ENCODE results near the gene NACA.
"Not testable (repeated sequence)": the region's sequence is repeated elsewhere in the genome, so short reads cannot be mapped to it uniquely, and the experiment has no call there.

Gene NACA

DNA sequence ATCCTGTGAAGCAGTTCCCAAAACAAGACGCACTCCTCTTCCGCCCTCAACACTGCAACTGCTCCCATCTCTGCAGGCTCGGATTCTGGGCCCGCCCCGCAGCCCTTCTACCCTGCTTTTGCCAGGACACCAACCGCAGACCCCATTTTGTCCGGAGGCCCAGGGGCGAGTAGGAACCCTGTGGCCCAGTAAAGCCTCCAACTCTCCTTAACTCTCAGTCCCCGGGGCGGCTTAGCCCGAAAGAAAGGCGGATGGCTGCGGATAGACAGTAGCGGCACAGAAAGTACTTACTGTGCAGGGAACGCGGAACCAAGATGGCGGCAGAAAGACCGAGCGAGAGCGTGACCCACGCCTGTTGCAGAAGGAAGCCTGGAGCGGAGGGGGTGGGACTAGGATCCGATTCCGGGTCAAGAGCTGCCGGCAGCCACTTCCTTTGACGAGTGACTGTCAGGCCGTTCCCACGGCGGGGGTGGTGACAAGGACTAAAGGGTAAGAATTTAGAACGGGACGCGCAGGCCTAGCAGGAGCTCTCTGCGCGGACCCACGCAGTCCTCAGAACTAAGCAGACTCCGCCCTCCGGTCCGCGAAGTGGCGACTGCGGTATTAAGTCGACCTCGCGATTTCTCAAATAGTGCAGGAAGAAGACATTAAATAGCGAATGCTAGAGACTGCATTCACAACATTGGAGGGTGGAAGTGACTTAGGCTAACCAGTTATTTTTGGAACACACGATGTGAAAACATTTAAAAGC, at the start of gene NACA:
NACA (minus strand) TSS at position 328 of the 751 bp plus-strand sequence. CDS start 778 bp downstream, outside the sequence.
- DNase-seq: peak; percentile 90 to 94 (median 92)

DNA sequence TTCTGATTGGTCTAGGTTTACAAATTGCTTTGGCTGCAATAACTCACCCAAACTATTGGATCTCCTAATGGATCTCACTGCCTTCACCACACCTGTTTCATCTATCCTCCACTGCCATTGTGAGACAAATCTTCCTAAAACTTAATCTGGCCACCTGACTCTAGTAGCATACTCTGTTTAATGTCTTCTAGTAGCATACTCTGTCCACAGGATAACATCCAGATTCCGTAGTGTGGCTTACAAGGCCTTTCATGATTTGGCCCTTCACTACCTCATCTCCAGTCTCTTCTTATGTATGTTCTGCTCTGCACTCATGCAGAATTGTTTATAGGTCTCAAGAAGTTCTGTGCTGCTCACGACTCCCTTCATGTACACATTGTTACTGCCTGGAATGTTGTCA, 48.0 kb upstream of the NACA start:
- no peak for DNase-seq

GRCh38 chr12:56772625-56773024, 47.5 kb upstream of the NACA start:
- no peak for DNase-seq

GRCh38 chr12:56769868-56770267, 44.8 kb upstream of the NACA start:
- no peak for DNase-seq

DNA sequence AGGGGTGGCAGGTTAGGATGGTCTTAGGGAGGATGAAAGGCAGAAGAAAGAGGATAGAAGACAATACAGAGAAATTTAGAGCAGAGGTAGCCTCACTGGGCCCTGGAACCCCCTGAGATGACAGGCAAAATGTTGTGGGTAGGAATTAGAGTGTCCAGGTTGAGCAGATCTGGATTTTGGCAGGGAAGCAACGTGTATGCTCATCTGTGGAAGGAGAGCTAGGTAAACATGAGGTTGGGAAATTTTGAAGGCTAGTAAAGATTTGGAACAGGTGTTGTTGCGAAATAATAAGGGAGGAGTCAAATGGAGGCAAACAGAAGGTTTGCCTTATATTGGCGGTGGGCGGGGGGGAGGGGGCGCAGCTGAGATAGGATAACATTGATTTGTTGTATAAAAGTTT, 43.3 kb upstream of the NACA start:
- no peak for DNase-seq

DNA sequence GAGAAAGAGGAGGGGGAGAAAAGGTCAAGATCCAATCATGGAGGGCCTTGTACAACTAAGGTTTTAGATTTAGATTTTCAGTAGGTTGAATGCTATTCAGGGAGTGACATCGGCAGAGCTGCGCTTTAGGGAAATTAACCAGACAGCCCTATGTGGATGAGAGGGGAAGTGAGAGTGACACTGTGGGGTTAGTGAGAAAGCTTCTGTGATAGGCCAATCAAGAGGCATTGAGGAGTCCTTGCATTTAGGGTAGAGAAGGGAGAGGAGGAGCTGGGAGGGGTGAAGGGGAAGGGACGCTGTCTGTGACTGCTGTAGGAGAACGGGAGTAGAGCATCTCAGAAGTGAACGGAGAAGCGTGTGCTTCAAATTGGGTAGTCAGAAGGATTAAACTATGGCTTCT, 41.4 kb upstream of the NACA start:
- DNase-seq: no peak

- no peak for DNase-seq
Measured at GRCh38 chr12:56763753-56764657, 38.9 kb upstream of the NACA start.

DNA sequence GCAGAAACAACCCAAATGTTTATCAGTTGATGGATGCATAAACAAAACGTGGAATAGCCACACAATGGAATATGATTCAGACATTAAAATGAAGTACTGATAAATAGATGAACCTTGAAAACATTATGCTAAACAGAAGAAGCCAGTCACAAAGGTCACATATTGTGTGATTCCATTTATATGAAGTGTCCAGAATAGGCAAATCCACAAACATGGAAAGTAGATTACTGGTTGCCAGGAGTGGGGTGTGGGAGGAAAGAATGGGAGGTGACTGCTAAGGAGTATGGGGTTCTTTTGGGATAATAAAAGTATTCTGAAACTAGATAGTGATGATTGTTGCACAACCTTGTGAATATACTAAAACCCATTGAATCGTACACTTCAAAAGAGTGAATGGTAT, 36.7 kb upstream of the NACA start:
- no peak for DNase-seq

- DNase-seq: no peak
Measured at GRCh38 chr12:56760460-56760859, 35.4 kb upstream of the NACA start.

DNA sequence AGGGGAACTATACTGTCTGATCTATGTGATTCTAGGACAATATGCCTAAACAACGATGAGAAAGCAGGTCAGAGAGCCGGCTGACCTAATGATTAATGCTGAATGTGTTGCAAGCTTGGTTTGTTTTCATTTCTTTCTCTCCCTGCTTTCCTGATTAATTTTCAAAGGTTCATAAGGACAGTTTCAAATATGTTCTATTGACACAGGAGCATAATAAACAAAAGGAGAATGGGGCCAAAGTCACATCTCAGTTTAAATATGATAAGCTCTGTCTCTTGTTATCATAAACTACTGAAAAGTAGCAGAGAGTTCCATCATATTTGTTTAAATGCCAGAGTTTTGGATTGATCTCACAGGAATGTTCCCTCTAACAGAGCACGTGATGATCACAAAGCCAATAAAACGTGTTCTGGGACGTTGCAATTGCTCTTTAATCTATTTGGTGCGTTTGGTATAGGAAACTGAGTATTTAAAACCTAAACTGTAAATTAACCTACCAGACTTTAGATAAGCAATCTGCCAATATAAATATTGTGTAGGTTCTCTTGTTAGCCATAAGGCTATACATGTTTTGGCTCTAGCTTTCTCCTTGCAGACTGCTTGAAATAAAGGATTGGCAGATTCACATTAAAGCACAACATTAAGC, 34.3 kb upstream of the NACA start:
- DNase-seq: no peak

- DNase-seq: no peak
Measured at GRCh38 chr12:56758728-56759262, 33.7 kb upstream of the NACA start.

DNA sequence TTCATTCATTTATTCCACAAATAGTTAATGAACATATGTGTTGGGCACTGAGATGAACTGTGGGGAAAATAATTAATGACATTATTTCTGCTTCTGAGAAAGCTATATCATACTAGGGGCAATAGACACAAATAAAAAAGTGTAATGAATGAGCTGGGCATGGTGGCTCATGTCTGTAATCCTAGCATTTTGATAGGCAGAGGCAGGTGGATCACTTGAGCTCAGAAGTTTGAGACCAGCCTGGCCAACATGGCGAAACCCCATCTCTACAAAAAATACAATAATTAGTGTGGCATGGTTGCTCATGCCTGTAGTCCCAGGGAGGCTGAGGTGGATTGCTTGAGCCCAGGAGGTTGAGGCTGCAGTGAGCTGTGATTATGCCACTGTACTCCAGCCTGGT, 32.9 kb upstream of the NACA start:
- not testable (repeated sequence) for DNase-seq

GRCh38 chr12:56753566-56753965, 28.5 kb upstream of the NACA start:
- DNase-seq: no peak

DNA sequence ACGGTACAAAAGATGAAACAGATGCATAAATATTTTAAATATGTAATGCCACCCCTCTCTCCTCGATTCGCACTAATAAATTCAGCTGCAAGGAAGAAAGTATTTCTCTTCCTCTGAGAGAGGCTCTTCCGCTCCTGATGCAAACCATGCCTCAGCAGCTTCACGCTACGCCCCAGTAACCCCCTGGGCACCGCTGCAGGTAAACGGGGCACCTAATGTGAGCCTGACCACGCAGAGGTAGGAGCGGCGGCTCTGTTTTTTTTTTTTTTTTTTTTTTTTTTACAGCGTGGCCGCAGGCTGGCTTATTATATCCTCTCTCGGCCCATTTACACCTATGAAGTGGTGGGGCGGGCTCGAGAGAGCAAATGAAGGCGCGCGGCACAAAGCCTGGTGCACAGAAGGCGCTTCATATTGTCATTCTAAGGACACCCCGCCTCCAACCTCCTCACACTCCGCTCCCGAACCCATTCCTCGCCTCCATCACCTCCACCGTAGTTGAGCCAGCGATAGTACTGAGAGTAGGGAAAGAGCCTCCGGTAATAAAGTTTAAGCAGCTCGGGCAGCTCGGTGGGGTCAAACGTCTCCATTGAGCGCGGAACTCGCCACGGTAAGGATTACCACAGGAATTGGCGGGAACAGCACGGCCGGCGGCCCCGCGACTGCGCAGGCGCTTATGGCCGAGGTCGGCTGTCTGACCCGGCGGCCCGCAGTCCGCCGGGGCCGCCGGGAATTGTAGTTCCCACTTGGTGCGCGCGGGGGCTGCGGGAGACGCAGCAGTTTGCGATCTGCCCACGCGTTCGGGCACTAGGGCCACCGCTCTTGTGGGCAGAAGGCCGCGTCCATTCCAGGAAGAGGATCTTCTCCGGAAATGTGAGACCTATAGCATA, 26.9 kb upstream of the NACA start, which contains the start of gene PRIM1:
PRIM1 (minus strand) TSS at position 612 of the 887 bp plus-strand sequence; CDS start at position 587, 25 bp downstream.
- DNase-seq: peak; percentile 45 to 72 (median 62)

DNA sequence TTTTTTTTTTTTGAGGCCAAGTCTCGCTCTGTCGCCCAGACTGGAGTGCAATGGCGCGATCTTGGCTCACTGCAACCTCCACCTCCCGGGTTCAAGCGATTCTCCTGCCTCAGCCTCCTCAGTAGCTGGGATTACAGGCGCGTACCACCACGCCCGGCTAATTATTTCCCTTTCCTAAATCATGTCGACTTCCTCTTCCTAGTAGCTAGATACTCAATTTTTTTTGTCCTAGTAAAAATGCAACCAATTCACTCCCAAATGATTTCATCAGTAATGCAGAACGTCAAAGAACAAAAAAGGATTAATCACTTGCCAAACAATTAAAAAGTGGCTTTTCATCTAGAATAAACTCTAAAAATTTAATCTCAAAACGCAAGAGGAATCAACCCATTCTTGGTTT, 25.5 kb upstream of the NACA start:
- DNase-seq: not testable (repeated sequence)

GRCh38 chr12:56749853-56750252, 24.8 kb upstream of the NACA start:
- no peak for DNase-seq

DNA sequence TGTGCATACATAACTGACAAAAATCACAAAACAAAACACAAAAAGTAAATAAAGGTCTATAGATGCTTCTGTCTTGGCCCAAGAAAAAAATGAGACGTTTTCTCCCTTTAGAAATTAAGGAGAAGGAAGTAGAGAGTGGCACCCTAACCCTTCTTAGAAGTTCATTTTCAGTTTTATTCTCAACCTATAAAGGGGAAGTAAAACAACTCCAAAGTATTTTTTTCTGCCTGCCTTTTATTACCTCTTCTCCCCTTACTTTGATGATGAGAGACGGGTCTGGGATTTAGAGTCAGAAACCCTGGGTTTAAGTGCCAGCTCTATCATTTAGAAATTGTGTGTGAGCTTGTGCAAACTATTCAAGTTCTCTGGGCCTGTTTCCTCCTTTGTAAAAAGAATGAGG, 24.3 kb upstream of the NACA start:
- no peak for DNase-seq

GRCh38 chr12:56728139-56728861, 3.2 kb upstream of the NACA start:
- DNase-seq: no peak

GRCh38 chr12:56726196-56726675, 1.1 kb upstream of the NACA start:
- DNase-seq: not testable (repeated sequence)

GRCh38 chr12:56725723-56726102, 614 bp upstream of the NACA start:
- DNase-seq: no peak

GRCh38 chr12:56724701-56724971, 463 bp downstream of the NACA start:
- no peak for DNase-seq
